Tibial nerve (tissue), 4 donors: ENCODE measurements around the gene CAMK1.

Source experiments
- CTCF ChIP-seq, 5 experiments: fragments of 200-600 bp in 3 of 5; fragments of 450-650 bp in 2 of 5; sonication (generic) in 3 of 5; IDR thresholded peaks; one replicate each; pipeline ENCODE4 v1.5.1; 2016 to 2019; ENCODE audit warnings: antibody characterized with exemption in 5 of 5, mild to moderate bottlenecking in 3 of 5, moderate library complexity in 2 of 5
- EP300 ChIP-seq, 2 donors: sonication (generic); formaldehyde crosslinking; IDR thresholded peaks; one replicate each; pipeline ENCODE4 v1.6.1; 2017; ENCODE audit warnings: antibody characterized with exemption in 2 of 2, mild to moderate bottlenecking in 1 of 2
- POLR2A ChIP-seq, 2 donors: fragments of 450-650 bp; IDR thresholded peaks; one replicate each; pipeline ENCODE4 v1.6.1; 2017; ENCODE audit warnings: antibody characterized with exemption in 2 of 2, mild to moderate bottlenecking in 2 of 2, moderate library complexity in 2 of 2

DNA sequence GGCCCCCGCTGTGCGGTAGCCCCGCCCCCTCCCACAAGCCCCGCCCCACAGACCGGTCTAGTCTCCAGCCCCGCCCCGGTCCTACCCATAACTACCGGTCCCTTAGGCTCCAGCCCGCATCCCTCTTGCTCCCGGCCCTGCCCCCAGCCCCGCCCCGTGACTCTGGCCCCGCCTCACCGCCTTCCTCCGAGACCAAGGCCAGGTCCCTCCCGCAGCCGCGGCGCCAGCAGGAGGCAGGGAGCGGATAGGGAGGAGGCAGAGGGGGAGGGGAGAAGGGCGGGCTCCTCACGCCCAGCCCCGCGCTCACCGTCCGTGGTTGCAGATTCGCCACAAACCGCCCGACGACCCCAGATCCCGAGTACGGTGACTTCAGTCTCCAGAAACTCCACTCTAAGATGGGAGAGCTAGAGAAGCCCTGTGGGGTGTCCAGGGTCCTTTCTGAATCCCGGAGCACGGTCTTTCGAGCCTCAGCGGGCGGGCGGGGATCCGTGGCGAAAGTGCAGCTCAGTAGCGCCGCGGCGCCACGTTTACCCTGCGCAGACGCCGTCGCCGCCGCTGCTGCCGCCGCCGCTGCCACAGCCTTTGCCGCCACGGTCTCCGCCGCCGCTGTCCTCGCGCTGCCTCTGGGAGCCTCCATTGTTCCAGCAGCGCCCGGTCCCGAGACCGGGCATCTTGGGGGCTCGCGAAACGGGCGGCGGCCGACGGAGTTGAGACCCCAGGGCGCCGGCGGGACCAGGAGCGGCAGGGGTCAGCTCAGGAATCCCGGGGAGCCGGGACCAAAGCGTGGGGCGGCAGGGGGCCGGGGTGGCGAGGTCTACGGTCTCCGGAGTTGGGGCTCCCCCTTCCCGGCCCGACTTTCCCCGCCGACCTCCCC lies 38.3 kb downstream of the CAMK1 start, which contains the start of gene BRPF1:
- peak in 2 of 5 experiments; percentile 21 to 59 for TF ChIP-seq CTCF (IDR thresholded peaks at IDR 0.05)
- TF ChIP-seq EP300 (IDR thresholded peaks at IDR 0.05) = peak; percentile 35 to 76
- peak in 1 of 2 donors; percentile 33 for TF ChIP-seq POLR2A (IDR thresholded peaks at IDR 0.05)
